ENCODE data around the gene NUP210. TPM values are rescaled to one million over a fixed set of nuclear protein-coding genes. Genes with fewer than 3 reads are reported as not detected.
"Not testable (repeated sequence)": the region's sequence is repeated elsewhere in the genome, so short reads cannot be mapped to it uniquely, and the experiment has no call there.

The NUP210 gene
- total RNA-seq, 2 donors from 2014 or later = 4.4 to 4.5 TPM

- H3K9me3 ChIP-seq = no peaks in the 10 kb centered on the region
- TF ChIP-seq CTCF (IDR thresholded peaks at IDR 0.05) = no peak
- H3K4me3 ChIP-seq = no peak overlapping the region
- H3K27me3 ChIP-seq = no peaks in the 10 kb centered on the region
- no peak for DNase-seq (ENCODE audit: low spot score)
- no peaks in the 10 kb centered on the region for H3K4me1 ChIP-seq
- H3K36me3 ChIP-seq = no peaks in the 10 kb centered on the region
- no peak overlapping the region for H3K27ac ChIP-seq
These were observed 13.8 kb upstream of the NUP210 start for GRCh38 chr3:13433912-13434311.

GRCh38 chr3:13432093-13432492 is 12.0 kb upstream of the NUP210 start:
- H3K27ac ChIP-seq = no peak overlapping the region
- H3K9me3 ChIP-seq = no peaks in the 10 kb centered on the region
- H3K27me3 ChIP-seq = no peaks in the 10 kb centered on the region
- H3K4me3 ChIP-seq = no peak overlapping the region
- no peaks in the 10 kb centered on the region for H3K4me1 ChIP-seq
- DNase-seq (ENCODE audit: low spot score) = no peak
- no peaks in the 10 kb centered on the region for H3K36me3 ChIP-seq
- no peak for TF ChIP-seq CTCF (IDR thresholded peaks at IDR 0.05)

GRCh38 chr3:13430411-13430875 is 10.3 kb upstream of the NUP210 start:
- DNase-seq (ENCODE audit: low spot score); H3K4me1 ChIP-seq; H3K27ac ChIP-seq; H3K9me3 ChIP-seq; H3K27me3 ChIP-seq; H3K36me3 ChIP-seq; H3K4me3 ChIP-seq: not testable (repeated sequence)

- TF ChIP-seq CTCF (IDR thresholded peaks at IDR 0.05) = no peak
- no peak for DNase-seq (ENCODE audit: low spot score)
- Histone ChIP-seq H3K4me1 (no peaks in the 10 kb centered on the region), H3K9me3 (no peaks in the 10 kb centered on the region), H3K4me3 (no peak overlapping the region), H3K36me3 (no peaks in the 10 kb centered on the region), H3K27me3 (no peaks in the 10 kb centered on the region), H3K27ac (no peak overlapping the region)
These were observed 9.6 kb upstream of the NUP210 start for GRCh38 chr3:13429631-13430291.

GRCh38 chr3:13428678-13429077 is 8.6 kb upstream of the NUP210 start:
- H3K36me3 ChIP-seq; H3K4me3 ChIP-seq; DNase-seq (ENCODE audit: low spot score); H3K27ac ChIP-seq; H3K27me3 ChIP-seq; H3K9me3 ChIP-seq; H3K4me1 ChIP-seq: not testable (repeated sequence)

GRCh38 chr3:13427662-13428603 is 7.8 kb upstream of the NUP210 start:
- no peaks in the 10 kb centered on the region for H3K4me1 ChIP-seq
- no peak overlapping the region for H3K4me3 ChIP-seq
- TF ChIP-seq CTCF (IDR thresholded peaks at IDR 0.05) = no peak
- H3K9me3 ChIP-seq = no peaks in the 10 kb centered on the region
- no peak overlapping the region for H3K27ac ChIP-seq
- no peaks in the 10 kb centered on the region for H3K36me3 ChIP-seq
- H3K27me3 ChIP-seq = no peaks in the 10 kb centered on the region
- DNase-seq (ENCODE audit: low spot score) = no peak

Measured in right atrium auricular region (tissue), 2 donors.